ENCODE measurements around the gene DACT3. TPM values are rescaled to one million over a fixed set of nuclear protein-coding genes. Genes with fewer than 3 reads are reported as not detected.
"Not testable (repeated sequence)": the region's sequence is repeated elsewhere in the genome, so short reads cannot be mapped to it uniquely, and the experiment has no call there.

The DACT3 gene
- total RNA-seq, 2 experiments from 2014 or later = 0.15 to 0.20 TPM

- Mint-ChIP-seq H3K27ac (no peak overlapping the region), H3K9me3 (no peaks in the 10 kb centered on the region), H3K4me1 (peaks cover 13% of the 10 kb centered on the region), H3K4me3 (peak overlapping the region; percentile 48), H3K36me3 (ENCODE audit: low read depth) (no peaks in the 10 kb centered on the region), H3K27me3 (peaks cover 26% of the 10 kb centered on the region)
- ChIA-PET POLR2A (interaction anchor here (0.7 to 1.6 kb wide), 4 partner anchors 15 to 106 kb away, joined by 3 to 6 read pairs (median 4); partner anchors contain the start of gene FKRP), CTCF (interaction anchor here (1.0 to 1.3 kb wide), 4 partner anchors 10 to 39 kb away, joined by 3 to 4 read pairs (median 3); partner anchors contain the start of gene CALM3)
- peak; percentile 44 for DNase-seq
Observed at GRCh38 chr19:46639358-46640182, 21.4 kb downstream of the DACT3 start.

- Mint-ChIP-seq H3K27ac (no peak overlapping the region), H3K4me3 (no peak overlapping the region), H3K36me3 (ENCODE audit: low read depth) (no peaks in the 10 kb centered on the region), H3K27me3 (peaks cover 33% of the 10 kb centered on the region), H3K4me1 (peaks cover 27% of the 10 kb centered on the region), H3K9me3 (no peaks in the 10 kb centered on the region)
- no peak for DNase-seq
- ChIA-PET CTCF (interaction anchor here (0.6 to 1.7 kb wide), 2 partner anchors 24 to 95 kb away, joined by 5 to 11 read pairs; partner anchors contain the start of gene DACT3), POLR2A (interaction anchor here (1.5 kb wide), 1 partner anchor 24 kb away, joined by 6 read pairs; the partner anchor contains the start of gene DACT3)
Observed at GRCh38 chr19:46637224-46637623, 23.8 kb downstream of the DACT3 start.

- H3K27ac Mint-ChIP-seq = no peak within 1 kb of the TSS
- no peaks in the 10 kb centered on the region for H3K36me3 Mint-ChIP-seq (ENCODE audit: low read depth)
- peaks cover 27% of the 10 kb centered on the region for H3K4me1 Mint-ChIP-seq
- no peaks in the 10 kb centered on the region for H3K9me3 Mint-ChIP-seq
- H3K4me3 Mint-ChIP-seq = no peak within 1 kb of the TSS
- POLR2A ChIA-PET = interaction anchor here (1.5 kb wide), 1 partner anchor 25 kb away, joined by 6 read pairs; the partner anchor contains the start of gene DACT3
- peaks cover 32% of the 10 kb centered on the region for H3K27me3 Mint-ChIP-seq
- CTCF ChIA-PET = interaction anchor here (1.7 kb wide), 1 partner anchor 25 kb away, joined by 11 read pairs; the partner anchor contains the start of gene DACT3
- DNase-seq = no peak
Observed at GRCh38 chr19:46635920-46636761, 24.8 kb downstream of the DACT3 start, which contains the start of gene GNG8. GNG8 (minus strand) TSS chr19:46636202; CDS start chr19:46634682, 1,520 bp downstream.

- no peak overlapping the region for H3K27ac Mint-ChIP-seq
- H3K27me3 Mint-ChIP-seq = peaks cover 23% of the 10 kb centered on the region
- H3K4me1 Mint-ChIP-seq = peaks cover 21% of the 10 kb centered on the region
- ChIA-PET CTCF (interaction anchor here (5.3 kb wide), 1 partner anchor 22 kb away, joined by 30 read pairs; no protein-coding TSS in a partner anchor), POLR2A (no interaction called here)
- H3K36me3 Mint-ChIP-seq (ENCODE audit: low read depth) = no peaks in the 10 kb centered on the region
- H3K9me3 Mint-ChIP-seq = no peaks in the 10 kb centered on the region
- DNase-seq = no peak
- peak overlapping the region; percentile 12 for H3K4me3 Mint-ChIP-seq
Observed at GRCh38 chr19:46634656-46635218, 26.2 kb downstream of the DACT3 start.

- Mint-ChIP-seq H3K4me1 (peaks cover 19% of the 10 kb centered on the region), H3K9me3 (no peaks in the 10 kb centered on the region), H3K36me3 (ENCODE audit: low read depth) (no peaks in the 10 kb centered on the region), H3K27ac (no peak overlapping the region), H3K4me3 (peak overlapping the region; percentile 45), H3K27me3 (peaks cover 23% of the 10 kb centered on the region)
- peak; percentile 96 for DNase-seq
- CTCF ChIA-PET = interaction anchor here (1.0 to 5.3 kb wide), 4 partner anchors 11 to 27 kb away, joined by 4 to 30 read pairs (median 14); partner anchors contain the start of gene DACT3
- POLR2A ChIA-PET = interaction anchor here (1.3 to 2.2 kb wide), 2 partner anchors 10 to 14 kb away, joined by 3 to 5 read pairs; no protein-coding TSS in a partner anchor
Observed at GRCh38 chr19:46634045-46634655, 26.8 kb downstream of the DACT3 start.

- Mint-ChIP-seq H3K36me3 (ENCODE audit: low read depth) (no peaks in the 10 kb centered on the region), H3K27me3 (peaks cover 23% of the 10 kb centered on the region), H3K4me3 (peak overlapping the region; percentile 45), H3K27ac (no peak overlapping the region), H3K4me1 (peaks cover 19% of the 10 kb centered on the region), H3K9me3 (no peaks in the 10 kb centered on the region)
- DNase-seq = no peak
- POLR2A ChIA-PET = interaction anchor here (1.3 to 2.2 kb wide), 2 partner anchors 9 to 13 kb away, joined by 3 to 5 read pairs; no protein-coding TSS in a partner anchor
- CTCF ChIA-PET = interaction anchor here (0.8 to 5.3 kb wide), 4 partner anchors 12 to 28 kb away, joined by 3 to 30 read pairs (median 14); partner anchors contain the start of gene DACT3
Observed at GRCh38 chr19:46633130-46633529, 27.9 kb downstream of the DACT3 start.

GRCh38 chr19:46631481-46631880 is 29.5 kb downstream of the DACT3 start:
- no peak for DNase-seq
- CTCF ChIA-PET = interaction anchor here (1.3 to 5.3 kb wide), 4 partner anchors 14 to 102 kb away, joined by 4 to 30 read pairs (median 16); partner anchors contain the start of gene DACT3
- no peak overlapping the region for H3K27ac Mint-ChIP-seq
- POLR2A ChIA-PET = interaction anchor here (0.7 to 1.2 kb wide), 5 partner anchors 19 to 50 kb away, joined by 3 to 4 read pairs (median 3); partner anchors contain the start of gene DACT3
- peaks cover 23% of the 10 kb centered on the region for H3K27me3 Mint-ChIP-seq
- no peak overlapping the region for H3K4me3 Mint-ChIP-seq
- H3K36me3 Mint-ChIP-seq (ENCODE audit: low read depth) = no peaks in the 10 kb centered on the region
- H3K9me3 Mint-ChIP-seq = no peaks in the 10 kb centered on the region
- peaks cover 19% of the 10 kb centered on the region for H3K4me1 Mint-ChIP-seq

- DNase-seq = no peak
- POLR2A ChIA-PET = interaction anchor here (1.0 to 1.2 kb wide), 4 partner anchors 19 to 50 kb away, joined by 3 to 4 read pairs (median 4); partner anchors contain the start of gene DACT3
- Mint-ChIP-seq H3K27me3 (peaks cover 21% of the 10 kb centered on the region), H3K9me3 (no peaks in the 10 kb centered on the region), H3K27ac (no peak overlapping the region), H3K4me3 (no peak overlapping the region), H3K36me3 (ENCODE audit: low read depth) (no peaks in the 10 kb centered on the region), H3K4me1 (peaks cover 17% of the 10 kb centered on the region)
- CTCF ChIA-PET = interaction anchor here (0.9 to 5.3 kb wide), 6 partner anchors 11 to 101 kb away, joined by 3 to 30 read pairs (median 6); partner anchors contain the start of gene DACT3
Observed at GRCh38 chr19:46630586-46631205, 30.3 kb downstream of the DACT3 start.

GRCh38 chr19:46629546-46630025 is 31.4 kb downstream of the DACT3 start:
- Mint-ChIP-seq H3K27ac (no peak overlapping the region), H3K27me3 (peaks cover 18% of the 10 kb centered on the region), H3K9me3 (no peaks in the 10 kb centered on the region), H3K4me1 (peaks cover 24% of the 10 kb centered on the region), H3K36me3 (ENCODE audit: low read depth) (no peaks in the 10 kb centered on the region), H3K4me3 (no peak overlapping the region)
- ChIA-PET CTCF (interaction anchor here (0.9 to 5.3 kb wide), 5 partner anchors 10 to 32 kb away, joined by 3 to 30 read pairs (median 9); partner anchors contain the start of gene DACT3), POLR2A (interaction anchor here (1.2 to 1.5 kb wide), 2 partner anchors 11 to 28 kb away, joined by 3 to 6 read pairs; no protein-coding TSS in a partner anchor)
- DNase-seq = no peak

- CTCF ChIA-PET = interaction anchor here (0.9 to 2.6 kb wide), 4 partner anchors 11 to 33 kb away, joined by 3 to 11 read pairs (median 6); partner anchors contain the start of gene DACT3
- POLR2A ChIA-PET = interaction anchor here (0.8 to 1.5 kb wide), 3 partner anchors 10 to 27 kb away, joined by 3 to 6 read pairs (median 3); no protein-coding TSS in a partner anchor
- H3K9me3 Mint-ChIP-seq; H3K27ac Mint-ChIP-seq; DNase-seq; H3K4me3 Mint-ChIP-seq; H3K36me3 Mint-ChIP-seq (ENCODE audit: low read depth): not testable (repeated sequence)
- Mint-ChIP-seq H3K27me3 (peaks cover 18% of the 10 kb centered on the region), H3K4me1 (peaks cover 25% of the 10 kb centered on the region)
Observed at GRCh38 chr19:46628970-46629369, 32.0 kb downstream of the DACT3 start.

- ChIA-PET CTCF (no interaction called here), POLR2A (interaction anchor here (0.9 kb wide), 1 partner anchor 26 kb away, joined by 3 read pairs; no protein-coding TSS in a partner anchor)
- Mint-ChIP-seq H3K36me3 (ENCODE audit: low read depth) (no peaks in the 10 kb centered on the region), H3K4me3 (no peak overlapping the region), H3K27me3 (no peaks in the 10 kb centered on the region), H3K9me3 (no peaks in the 10 kb centered on the region), H3K4me1 (peaks cover 27% of the 10 kb centered on the region), H3K27ac (no peak overlapping the region)
- no peak for DNase-seq
Observed at GRCh38 chr19:46626446-46626845, 34.5 kb downstream of the DACT3 start.

All from activated CD4-positive, alpha-beta memory T cell treated with anti-CD3 and anti-CD28 coated beads, Interleukin-2, amount 10 ng/mL, durations not matched to agents 7 days and 5 days (primary cell).